Skeletal muscle tissue (tissue), 4 donors: ENCODE measurements around the gene ZNF227. TPM values are rescaled to one million over a fixed set of nuclear protein-coding genes. Genes with fewer than 3 reads are reported as not detected.
"Not testable (repeated sequence)": the region's sequence is repeated elsewhere in the genome, so short reads cannot be mapped to it uniquely, and the experiment has no call there.

ENCODE experiments used
- H3K27ac ChIP-seq: one replicate; pipeline ENCODE4 v1.7.0; 2013; ENCODE audit warnings: mild to moderate bottlenecking, low read depth, low read length, inconsistent platforms
- H3K27me3 ChIP-seq, 3 donors: one replicate each; pipeline ENCODE4 v1.7.0; 2013; ENCODE audit warnings: low read length in 3 of 3; ENCODE audit not compliant: control insufficient read depth in 3 of 3, insufficient read depth in 3 of 3
- H3K36me3 ChIP-seq, 3 donors: one replicate each; pipeline ENCODE4 v1.7.0; 2013; ENCODE audit warnings: low read length in 3 of 3; ENCODE audit not compliant: control insufficient read depth in 3 of 3, insufficient read depth in 3 of 3
- H3K4me1 ChIP-seq, 3 donors: one replicate each; pipeline ENCODE4 v1.7.0; 2013; ENCODE audit warnings: low read length in 3 of 3, mild to moderate bottlenecking in 3 of 3; ENCODE audit not compliant: control insufficient read depth in 3 of 3, insufficient read depth in 3 of 3
- H3K4me3 ChIP-seq, 3 donors: one replicate each; pipeline ENCODE4 v1.7.0; 2013; ENCODE audit warnings: low read length in 3 of 3
- H3K9ac ChIP-seq, 3 donors: one replicate each; pipeline ENCODE4 v1.7.0; 2013; ENCODE audit warnings: low read length in 3 of 3, mild to moderate bottlenecking in 3 of 3, moderate library complexity in 2 of 3, low read depth in 1 of 3
- H3K9me3 ChIP-seq, 3 donors: one replicate each; pipeline ENCODE4 v1.7.0; 2013; ENCODE audit warnings: low read length in 3 of 3; ENCODE audit not compliant: control insufficient read depth in 3 of 3
- total RNA-seq: library from RNA; depleted of rRNA; stranded (reverse); fragments of >200 nt; gene quantifications from one replicate; pipeline ENCODE4 v1.2.3, GENCODE V29; 2014
- donor health status: Osteomylitis.

The ZNF227 gene
- total RNA-seq, 1 donor from 2014 or later, result 21.4 TPM

- Histone ChIP-seq H3K27ac (no peak overlapping the region), H3K4me1 (no peaks in the 10 kb centered on the region), H3K4me3 (no peak overlapping the region), H3K9me3 (peaks cover 0 to 14% (median 4%) of the 10 kb centered on the region in 3 donors), H3K27me3 (no peaks in the 10 kb centered on the region), H3K9ac (no peak overlapping the region), H3K36me3 (no peaks in the 10 kb centered on the region)
Measured at GRCh38 chr19:44192127-44192526, 20.2 kb upstream of the ZNF227 start.

- Histone ChIP-seq H3K27me3 (no peaks in the 10 kb centered on the region), H3K4me3 (no peak overlapping the region), H3K36me3 (no peaks in the 10 kb centered on the region), H3K4me1 (no peaks in the 10 kb centered on the region), H3K9me3 (peaks cover 0 to 10% (median 4%) of the 10 kb centered on the region in 3 donors), H3K9ac (no peak overlapping the region), H3K27ac (no peak overlapping the region)
Measured at GRCh38 chr19:44196772-44197171, 15.6 kb upstream of the ZNF227 start.

GRCh38 chr19:44202470-44202869 is 9.9 kb upstream of the ZNF227 start:
- H3K9me3 ChIP-seq, result peaks cover 0 to 3% (median 2%) of the 10 kb centered on the region in 3 donors
- no peak overlapping the region for H3K9ac ChIP-seq
- peaks cover 0 to 1% (median 1%) of the 10 kb centered on the region in 3 donors for H3K4me1 ChIP-seq
- H3K27ac ChIP-seq, result no peak overlapping the region
- H3K36me3 ChIP-seq, result no peaks in the 10 kb centered on the region
- no peak overlapping the region for H3K4me3 ChIP-seq
- peaks cover 0 to 2% (median 0%) of the 10 kb centered on the region in 3 donors for H3K27me3 ChIP-seq

- H3K4me1 ChIP-seq, result peaks cover 0 to 6% (median 4%) of the 10 kb centered on the region in 3 donors
- no peak overlapping the region for H3K9ac ChIP-seq
- no peak overlapping the region for H3K4me3 ChIP-seq
- H3K36me3 ChIP-seq, result no peaks in the 10 kb centered on the region
- H3K27ac ChIP-seq, result no peak overlapping the region
- peaks cover 0 to 2% (median 0%) of the 10 kb centered on the region in 3 donors for H3K27me3 ChIP-seq
- H3K9me3 ChIP-seq, result peaks cover 0 to 3% (median 2%) of the 10 kb centered on the region in 3 donors
Measured at GRCh38 chr19:44202974-44203373, 9.4 kb upstream of the ZNF227 start.

GRCh38 chr19:44203877-44204276 is 8.5 kb upstream of the ZNF227 start:
- not testable (repeated sequence) for H3K4me3 ChIP-seq, H3K27me3 ChIP-seq, H3K4me1 ChIP-seq, H3K27ac ChIP-seq, H3K9me3 ChIP-seq, H3K9ac ChIP-seq, H3K36me3 ChIP-seq

- Histone ChIP-seq H3K4me3 (no peak overlapping the region), H3K4me1 (peaks cover 0 to 7% (median 4%) of the 10 kb centered on the region in 3 donors), H3K36me3 (no peaks in the 10 kb centered on the region), H3K27ac (no peak overlapping the region), H3K9ac (no peak overlapping the region), H3K27me3 (peaks cover 0 to 2% (median 0%) of the 10 kb centered on the region in 3 donors), H3K9me3 (peaks cover 0 to 3% (median 2%) of the 10 kb centered on the region in 3 donors)
Measured at GRCh38 chr19:44204772-44205171, 7.6 kb upstream of the ZNF227 start.

- peak overlapping the region; percentile 95 for H3K27ac ChIP-seq
Measured at GRCh38 chr19:44207126-44207803, 5.1 kb upstream of the ZNF227 start.

GRCh38 chr19:44212866-44213346 is 574 bp downstream of the ZNF227 start:
- H3K4me3 ChIP-seq, result peak overlapping the region; percentile 93 to 97 (median 97)
- H3K36me3 ChIP-seq, result peaks cover 11 to 25% (median 19%) of the 10 kb centered on the region in 3 donors
- no peaks in the 10 kb centered on the region for H3K27me3 ChIP-seq
- H3K9ac ChIP-seq, result peak overlapping the region; percentile 90 to 95 (median 93)
- peak overlapping the region; percentile 91 for H3K27ac ChIP-seq
- H3K4me1 ChIP-seq, result peaks cover 3 to 9% (median 7%) of the 10 kb centered on the region in 3 donors
- H3K9me3 ChIP-seq, result peaks cover 0 to 3% (median 0%) of the 10 kb centered on the region in 3 donors

More at GRCh38 chr19:44207126-44207803, 5.1 kb upstream of the ZNF227 start:
- Histone ChIP-seq H3K4me3 (peak overlapping the region; percentile 84 to 98 (median 90)), H3K27me3 (peaks cover 0 to 2% (median 0%) of the 10 kb centered on the region in 3 donors), H3K4me1 (peaks cover 0 to 7% (median 4%) of the 10 kb centered on the region in 3 donors), H3K9me3 (peaks cover 0 to 3% (median 2%) of the 10 kb centered on the region in 3 donors), H3K9ac (peak overlapping the region; percentile 87 to 97 (median 92)), H3K36me3 (no peaks in the 10 kb centered on the region)

- not testable (repeated sequence) for H3K4me3 ChIP-seq, H3K4me1 ChIP-seq, H3K27ac ChIP-seq, H3K9ac ChIP-seq, H3K9me3 ChIP-seq, H3K27me3 ChIP-seq
- peaks cover 11 to 35% (median 26%) of the 10 kb centered on the region in 3 donors for H3K36me3 ChIP-seq
Measured at GRCh38 chr19:44219926-44220325, 7.6 kb downstream of the ZNF227 start.

GRCh38 chr19:44220761-44221160 is 8.4 kb downstream of the ZNF227 start:
- H3K9me3 ChIP-seq, H3K27ac ChIP-seq, H3K4me3 ChIP-seq, H3K4me1 ChIP-seq, H3K27me3 ChIP-seq, H3K9ac ChIP-seq: not testable (repeated sequence)
- H3K36me3 ChIP-seq, result peaks cover 11 to 31% (median 26%) of the 10 kb centered on the region in 3 donors
